Loucy (cell line): ENCODE data around the gene RAD51B.

Experiments used
- H2AFZ ChIP-seq: fragments of 200-600 bp; sonication (generic); 2 replicates; pipeline ENCODE4 v1.6.0; 2016; ENCODE audit warnings: antibody characterized with exemption, mild to moderate bottlenecking, low read length, moderate library complexity
- H3F3A ChIP-seq: fragments of 200-600 bp; 2 replicates; pipeline ENCODE4 v1.6.0; 2016; ENCODE audit warnings: antibody characterized with exemption, low read depth, mild to moderate bottlenecking
- H3K27me3 ChIP-seq: fragments of 200-600 bp; sonication (generic); 2 replicates; pipeline ENCODE4 v1.6.1; 2014; ENCODE audit warnings: low read length, mild to moderate bottlenecking; ENCODE audit not compliant: insufficient read depth, poor library complexity, severe bottlenecking
- H3K36me3 ChIP-seq: fragments of 200-600 bp; sonication (generic); 2 replicates; pipeline ENCODE4 v1.6.1; 2016; ENCODE audit warnings: low read length; ENCODE audit not compliant: insufficient read depth
- H3K4me1 ChIP-seq: fragments of 200-600 bp; sonication (generic); 2 replicates; pipeline ENCODE4 v1.5.1; 2014; ENCODE audit warnings: low read length, mild to moderate bottlenecking; ENCODE audit not compliant: insufficient read depth, poor library complexity, severe bottlenecking
- H3K4me2 ChIP-seq: fragments of 200-600 bp; sonication (generic); 2 replicates; pipeline ENCODE4 v1.6.0; 2014; ENCODE audit warnings: antibody characterized with exemption, low read length, low read depth, mild to moderate bottlenecking; ENCODE audit not compliant: poor library complexity, severe bottlenecking
- H3K4me3 ChIP-seq: fragments of 200-600 bp; sonication (generic); 2 replicates; pipeline ENCODE4 v1.5.1; 2014; ENCODE audit warnings: low read length, mild to moderate bottlenecking, mixed read lengths; ENCODE audit not compliant: poor library complexity, severe bottlenecking
- H3K79me2 ChIP-seq: fragments of 200-600 bp; sonication (generic); 2 replicates; pipeline ENCODE4 v1.6.1; 2014; ENCODE audit warnings: low read length; ENCODE audit not compliant: insufficient read depth
- H3K9ac ChIP-seq: fragments of 200-600 bp; sonication (generic); 2 replicates; pipeline ENCODE4 v1.6.0; 2014; ENCODE audit warnings: mild to moderate bottlenecking, low read depth, low read length, moderate library complexity; ENCODE audit not compliant: poor library complexity, severe bottlenecking
- H3K9me2 ChIP-seq: fragments of 200-600 bp; sonication (generic); replicated peaks from 2 replicates; pipeline ENCODE4 v1.6.1; 2016; ENCODE audit warnings: low read depth, low read length, mixed read lengths
- H3K9me3 ChIP-seq: fragments of 200-600 bp; sonication (generic); 2 replicates; pipeline ENCODE4 v1.6.1; 2014; ENCODE audit warnings: mild to moderate bottlenecking, antibody characterized with exemption, low read length, low read depth; ENCODE audit not compliant: insufficient read depth
- H4K20me1 ChIP-seq: fragments of 200-600 bp; sonication (generic); 2 replicates; pipeline ENCODE4 v1.6.0; 2014; ENCODE audit warnings: antibody characterized with exemption, low read length, mild to moderate bottlenecking; ENCODE audit not compliant: insufficient read depth, poor library complexity, severe bottlenecking
- EZH2phosphoT487 ChIP-seq: fragments of 200-600 bp; IDR thresholded peaks from 2 replicates; pipeline ENCODE4 v1.6.1; 2018; ENCODE audit warnings: antibody characterized with exemption, mild to moderate bottlenecking, moderate library complexity, borderline replicate concordance
- TF ChIP-seq, protein P1 (sequence below): fragments of 200-600 bp; sonication (generic); conservative IDR thresholded peaks from 2 replicates; pipeline ENCODE4 v1.5.1; 2014; ENCODE audit warnings: mild to moderate bottlenecking, antibody characterized with exemption, low read length

Gene RAD51B

DNA sequence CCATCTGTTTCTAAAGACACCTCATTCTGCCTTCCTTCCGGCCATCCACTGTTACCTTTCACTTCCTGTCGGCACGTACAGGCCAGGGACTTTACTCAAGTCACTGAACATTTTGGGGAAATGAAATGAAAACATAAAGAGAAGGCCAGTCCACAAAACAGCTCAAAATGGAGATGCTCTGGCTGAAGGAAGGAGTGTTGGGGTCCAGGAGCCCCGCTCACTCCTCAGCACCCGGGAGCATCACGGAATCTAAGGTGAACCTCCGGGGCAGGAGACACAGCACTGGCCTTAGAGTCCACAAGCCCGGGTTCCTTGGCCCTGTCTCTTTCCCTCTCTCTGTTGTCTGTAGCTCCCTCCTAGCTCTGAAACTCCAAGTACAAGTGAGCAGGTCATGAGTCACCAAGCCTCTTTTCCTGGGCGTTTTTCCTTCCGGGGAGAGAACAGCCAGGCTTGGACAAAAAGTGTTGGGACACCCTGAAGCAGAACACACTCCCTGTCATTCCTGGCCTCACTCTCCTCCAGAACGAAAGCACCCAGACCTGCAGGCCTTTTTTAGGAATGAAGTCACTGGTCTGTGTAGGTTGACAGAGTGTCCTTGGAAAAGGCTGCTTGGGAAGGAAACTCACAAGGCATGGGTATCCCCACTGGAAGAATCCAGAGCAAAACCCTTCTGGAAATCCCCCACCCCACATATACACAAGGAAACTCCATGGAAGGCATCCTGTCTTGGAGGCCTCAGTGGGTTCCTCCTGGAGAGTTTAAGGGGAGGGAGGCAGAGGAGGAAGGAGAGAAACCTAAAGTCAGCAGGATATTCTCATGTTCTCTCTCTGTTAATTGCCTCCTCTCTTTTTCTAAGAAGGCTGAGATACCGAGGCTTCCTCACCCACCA lies 728.0 kb downstream of the RAD51B start:
- H3K36me3 ChIP-seq: no peaks in the 10 kb centered on the region
- no peak overlapping the region for H3K4me2 ChIP-seq
- peaks cover 17% of the 10 kb centered on the region for H3K4me1 ChIP-seq
- H3K4me3 ChIP-seq: no peak overlapping the region
- H3K79me2 ChIP-seq: no peaks in the 10 kb centered on the region
- TF ChIP-seq EZH2phosphoT487: no peak
- TF ChIP-seq, protein P1, sequence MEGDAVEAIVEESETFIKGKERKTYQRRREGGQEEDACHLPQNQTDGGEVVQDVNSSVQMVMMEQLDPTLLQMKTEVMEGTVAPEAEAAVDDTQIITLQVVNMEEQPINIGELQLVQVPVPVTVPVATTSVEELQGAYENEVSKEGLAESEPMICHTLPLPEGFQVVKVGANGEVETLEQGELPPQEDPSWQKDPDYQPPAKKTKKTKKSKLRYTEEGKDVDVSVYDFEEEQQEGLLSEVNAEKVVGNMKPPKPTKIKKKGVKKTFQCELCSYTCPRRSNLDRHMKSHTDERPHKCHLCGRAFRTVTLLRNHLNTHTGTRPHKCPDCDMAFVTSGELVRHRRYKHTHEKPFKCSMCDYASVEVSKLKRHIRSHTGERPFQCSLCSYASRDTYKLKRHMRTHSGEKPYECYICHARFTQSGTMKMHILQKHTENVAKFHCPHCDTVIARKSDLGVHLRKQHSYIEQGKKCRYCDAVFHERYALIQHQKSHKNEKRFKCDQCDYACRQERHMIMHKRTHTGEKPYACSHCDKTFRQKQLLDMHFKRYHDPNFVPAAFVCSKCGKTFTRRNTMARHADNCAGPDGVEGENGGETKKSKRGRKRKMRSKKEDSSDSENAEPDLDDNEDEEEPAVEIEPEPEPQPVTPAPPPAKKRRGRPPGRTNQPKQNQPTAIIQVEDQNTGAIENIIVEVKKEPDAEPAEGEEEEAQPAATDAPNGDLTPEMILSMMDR: no peak
- H4K20me1 ChIP-seq: no peaks in the 10 kb centered on the region
- H3K9me3 ChIP-seq: no peaks in the 10 kb centered on the region
- H3K9ac ChIP-seq: no peak overlapping the region
- H3K27me3 ChIP-seq: no peaks in the 10 kb centered on the region
- H3F3A ChIP-seq: no peaks in the 10 kb centered on the region
- H2AFZ ChIP-seq: no peak overlapping the region
- no peaks in the 10 kb centered on the region for H3K9me2 ChIP-seq

DNA sequence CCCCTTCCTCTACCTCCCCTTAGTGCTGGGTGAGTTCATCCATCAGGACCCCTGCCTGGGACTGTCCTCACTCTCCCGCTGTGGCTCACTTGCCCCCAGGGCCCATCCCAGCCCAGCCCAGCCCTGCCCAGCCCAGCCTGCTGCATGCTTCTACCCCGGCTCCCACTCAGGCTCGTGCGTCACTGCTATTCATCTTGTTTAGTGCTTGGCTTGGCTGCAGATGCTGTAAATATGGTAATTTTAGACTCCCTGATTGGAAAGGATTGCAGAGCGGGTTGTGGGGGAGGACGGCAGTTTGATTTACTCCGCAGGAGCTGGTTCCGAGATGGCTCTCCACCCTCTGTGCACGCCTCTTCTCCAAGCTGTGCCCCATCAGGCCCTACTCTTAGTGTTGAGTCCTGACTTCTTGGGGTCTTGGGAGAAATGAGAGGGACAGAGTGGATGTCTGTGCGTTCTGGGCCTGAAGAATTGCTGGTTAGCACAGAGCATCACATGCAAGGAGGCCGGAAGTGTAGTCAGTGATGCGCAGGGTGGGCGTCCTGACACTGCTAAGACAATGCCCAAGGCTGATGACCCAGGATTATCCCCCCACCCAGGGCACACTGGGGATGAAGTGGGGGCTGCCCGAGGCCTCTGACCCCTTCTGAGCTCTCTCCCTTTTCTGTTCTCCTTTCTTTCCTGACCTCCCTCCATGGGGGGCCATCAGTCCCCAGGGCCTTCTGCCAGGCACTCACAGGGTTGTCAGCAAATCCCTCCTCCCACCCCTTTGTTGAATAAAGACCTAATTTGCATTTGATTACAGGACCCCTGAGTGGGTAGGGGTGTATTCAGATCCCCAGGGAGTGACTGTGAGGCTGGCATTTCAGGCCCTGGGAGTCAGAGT lies 728.9 kb downstream of the RAD51B start:
- H3K9me3 ChIP-seq: no peaks in the 10 kb centered on the region
- TF ChIP-seq, protein P1: no peak
- TF ChIP-seq EZH2phosphoT487: no peak
- no peaks in the 10 kb centered on the region for H3K27me3 ChIP-seq
- H2AFZ ChIP-seq: no peak overlapping the region
- H3K9me2 ChIP-seq: no peaks in the 10 kb centered on the region
- H4K20me1 ChIP-seq: no peaks in the 10 kb centered on the region
- no peak overlapping the region for H3K9ac ChIP-seq
- no peaks in the 10 kb centered on the region for H3K36me3 ChIP-seq
- no peak overlapping the region for H3K4me2 ChIP-seq
- no peak overlapping the region for H3K4me3 ChIP-seq
- no peaks in the 10 kb centered on the region for H3K79me2 ChIP-seq
- no peaks in the 10 kb centered on the region for H3F3A ChIP-seq
- peaks cover 26% of the 10 kb centered on the region for H3K4me1 ChIP-seq

DNA sequence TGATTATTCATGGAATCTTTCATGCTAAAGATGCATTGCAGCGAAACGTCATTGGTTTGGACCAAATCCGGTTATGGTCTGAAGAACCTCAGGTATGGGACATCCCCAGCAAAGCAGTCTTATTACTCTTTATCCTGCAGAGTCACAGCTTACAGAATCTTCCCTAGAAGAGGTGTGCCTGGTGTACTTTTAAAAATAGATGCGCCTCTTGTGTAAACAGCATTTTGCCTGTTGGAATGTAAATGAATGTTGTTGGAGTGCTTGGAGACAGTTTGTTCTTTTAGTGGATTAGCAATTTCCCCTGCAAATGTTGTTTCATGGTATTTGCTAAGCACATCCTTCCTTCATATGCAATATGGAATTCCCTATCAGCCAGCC lies 730.7 kb downstream of the RAD51B start:
- Histone ChIP-seq H3K36me3 (no peaks in the 10 kb centered on the region), H3K4me2 (no peak overlapping the region), H3K79me2 (no peaks in the 10 kb centered on the region), H3K27me3 (no peaks in the 10 kb centered on the region), H4K20me1 (no peaks in the 10 kb centered on the region), H2AFZ (no peak overlapping the region), H3K4me1 (peaks cover 41% of the 10 kb centered on the region), H3K9me2 (no peaks in the 10 kb centered on the region), H3K9me3 (no peaks in the 10 kb centered on the region), H3K9ac (no peak overlapping the region), H3F3A (no peaks in the 10 kb centered on the region), H3K4me3 (no peak overlapping the region)
- TF ChIP-seq EZH2phosphoT487: no peak
- TF ChIP-seq, protein P1: no peak
